Measurements from ENCODE around the gene NFKBIE. TPM values are rescaled to one million over a fixed set of nuclear protein-coding genes. Genes with fewer than 3 reads are reported as not detected.

NFKBIE gene
- total RNA-seq, 1 experiment from 2014 or later, result 9.7 TPM

- Mint-ChIP-seq H3K9me3 (no peaks in the 10 kb centered on the region; a peak in 1 of 5 replicates), H3K4me1 (peaks cover 47 to 62% of the 10 kb centered on the region in 2 experiments), H3K27me3 (ENCODE audit: low read depth) (peaks cover 24% of the 10 kb centered on the region), H3K36me3 (ENCODE audit: insufficient read depth in 1 of 3, low read depth in 3 of 3) (no peaks in the 10 kb centered on the region), H3K4me3 (no peak overlapping the region), H3K27ac (no peak overlapping the region; a peak in 1 of 7 replicates)
- no peak overlapping the region for H2BK20ac ChIP-seq (ENCODE audit: low read depth, low read length, poor library complexity, severe bottlenecking)
- peaks cover 12% of the 10 kb centered on the region; the same call in 1 of the 2 replicates for H3K4me1 ChIP-seq (ENCODE audit: insufficient read depth, low read length)
- no peak overlapping the region for H3K18ac ChIP-seq (ENCODE audit: insufficient read length, low read depth, low read length)
- H3K9ac ChIP-seq (ENCODE audit: extremely low read depth, insufficient read length, low read length), result no peak overlapping the region
- no peak overlapping the region for H2BK120ac ChIP-seq (ENCODE audit: low read depth, low read length, poor library complexity, severe bottlenecking)
- no peak overlapping the region for H2AFZ ChIP-seq (ENCODE audit: low read length)
- no peak overlapping the region for H3K14ac ChIP-seq (ENCODE audit: insufficient read depth, low read length)
- no peaks in the 10 kb centered on the region for H3K9me3 ChIP-seq (ENCODE audit: control insufficient read depth, low read depth, low read length)
- H3K23ac ChIP-seq (ENCODE audit: insufficient read length, low read depth, low read length), result no peak overlapping the region
- H3K4ac ChIP-seq (ENCODE audit: low read depth, low read length), result no peak overlapping the region
- TF ChIP-seq, protein P1, sequence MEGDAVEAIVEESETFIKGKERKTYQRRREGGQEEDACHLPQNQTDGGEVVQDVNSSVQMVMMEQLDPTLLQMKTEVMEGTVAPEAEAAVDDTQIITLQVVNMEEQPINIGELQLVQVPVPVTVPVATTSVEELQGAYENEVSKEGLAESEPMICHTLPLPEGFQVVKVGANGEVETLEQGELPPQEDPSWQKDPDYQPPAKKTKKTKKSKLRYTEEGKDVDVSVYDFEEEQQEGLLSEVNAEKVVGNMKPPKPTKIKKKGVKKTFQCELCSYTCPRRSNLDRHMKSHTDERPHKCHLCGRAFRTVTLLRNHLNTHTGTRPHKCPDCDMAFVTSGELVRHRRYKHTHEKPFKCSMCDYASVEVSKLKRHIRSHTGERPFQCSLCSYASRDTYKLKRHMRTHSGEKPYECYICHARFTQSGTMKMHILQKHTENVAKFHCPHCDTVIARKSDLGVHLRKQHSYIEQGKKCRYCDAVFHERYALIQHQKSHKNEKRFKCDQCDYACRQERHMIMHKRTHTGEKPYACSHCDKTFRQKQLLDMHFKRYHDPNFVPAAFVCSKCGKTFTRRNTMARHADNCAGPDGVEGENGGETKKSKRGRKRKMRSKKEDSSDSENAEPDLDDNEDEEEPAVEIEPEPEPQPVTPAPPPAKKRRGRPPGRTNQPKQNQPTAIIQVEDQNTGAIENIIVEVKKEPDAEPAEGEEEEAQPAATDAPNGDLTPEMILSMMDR (conservative IDR thresholded peaks at IDR 0.05), result no peak
- H4K5ac ChIP-seq (ENCODE audit: insufficient read length, low read depth, low read length), result no peak overlapping the region
- H4K20me1 ChIP-seq (ENCODE audit: control insufficient read depth, insufficient read depth, insufficient read length), result no peaks in the 10 kb centered on the region
- no peak overlapping the region for H2AK5ac ChIP-seq (ENCODE audit: insufficient read length, low read length)
- no peak overlapping the region for H2BK5ac ChIP-seq (ENCODE audit: insufficient read length, low read length)
- no peaks in the 10 kb centered on the region for H3K79me1 ChIP-seq (ENCODE audit: insufficient read depth, low read depth, low read length, poor library complexity, severe bottlenecking)
- no peaks in the 10 kb centered on the region for H3K79me2 ChIP-seq (ENCODE audit: insufficient read depth, low read length)
- no CpG with 5 or more reads among the region's 10 CpGs for WGBS (ENCODE audit: extremely low coverage, insufficient read length, low lambda C conversion rate)
- no peak overlapping the region for H3K56ac ChIP-seq (ENCODE audit: insufficient read length, low read depth, low read length)
- no peak overlapping the region for H2BK12ac ChIP-seq (ENCODE audit: insufficient read length, low read depth, low read length)
- no peak overlapping the region for H4K91ac ChIP-seq (ENCODE audit: insufficient read length, low read depth, low read length)
- H2BK15ac ChIP-seq (ENCODE audit: low read depth, low read length), result no peak overlapping the region
- peaks cover 7% of the 10 kb centered on the region; the same call in 1 of the 2 replicates for H3K27me3 ChIP-seq (ENCODE audit: insufficient read depth, low read length)
- no peak for DNase-seq
- peaks cover 20% of the 10 kb centered on the region for H3K23me2 ChIP-seq (ENCODE audit: insufficient read length, low read depth, low read length, poor library complexity, severe bottlenecking)
- no peak overlapping the region for H3T11ph ChIP-seq (ENCODE audit: low read length)
- H4K8ac ChIP-seq (replicated peaks; ENCODE audit: insufficient read length, low read depth, low read length), result no peak overlapping the region
- no peak overlapping the region for H3K27ac ChIP-seq (ENCODE audit: insufficient read length, low read depth, low read length)
- H3K4me2 ChIP-seq (ENCODE audit: insufficient read depth, insufficient read length, low read length), result no peak overlapping the region
These were observed 1.9 kb upstream of the NFKBIE start for GRCh38 chr6:44267252-44267651.

Data from H9 (cell line).